ENCODE data around the gene ESCO1. TPM values are rescaled to one million over a fixed set of nuclear protein-coding genes. Genes with fewer than 3 reads are reported as not detected.
"Not testable (repeated sequence)": the region's sequence is repeated elsewhere in the genome, so short reads cannot be mapped to it uniquely, and the experiment has no call there.

ESCO1 gene, protein sequence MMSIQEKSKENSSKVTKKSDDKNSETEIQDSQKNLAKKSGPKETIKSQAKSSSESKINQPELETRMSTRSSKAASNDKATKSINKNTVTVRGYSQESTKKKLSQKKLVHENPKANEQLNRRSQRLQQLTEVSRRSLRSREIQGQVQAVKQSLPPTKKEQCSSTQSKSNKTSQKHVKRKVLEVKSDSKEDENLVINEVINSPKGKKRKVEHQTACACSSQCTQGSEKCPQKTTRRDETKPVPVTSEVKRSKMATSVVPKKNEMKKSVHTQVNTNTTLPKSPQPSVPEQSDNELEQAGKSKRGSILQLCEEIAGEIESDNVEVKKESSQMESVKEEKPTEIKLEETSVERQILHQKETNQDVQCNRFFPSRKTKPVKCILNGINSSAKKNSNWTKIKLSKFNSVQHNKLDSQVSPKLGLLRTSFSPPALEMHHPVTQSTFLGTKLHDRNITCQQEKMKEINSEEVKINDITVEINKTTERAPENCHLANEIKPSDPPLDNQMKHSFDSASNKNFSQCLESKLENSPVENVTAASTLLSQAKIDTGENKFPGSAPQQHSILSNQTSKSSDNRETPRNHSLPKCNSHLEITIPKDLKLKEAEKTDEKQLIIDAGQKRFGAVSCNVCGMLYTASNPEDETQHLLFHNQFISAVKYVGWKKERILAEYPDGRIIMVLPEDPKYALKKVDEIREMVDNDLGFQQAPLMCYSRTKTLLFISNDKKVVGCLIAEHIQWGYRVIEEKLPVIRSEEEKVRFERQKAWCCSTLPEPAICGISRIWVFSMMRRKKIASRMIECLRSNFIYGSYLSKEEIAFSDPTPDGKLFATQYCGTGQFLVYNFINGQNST
- 22.1 and 25.3 TPM in 2 replicates for total RNA-seq (2014; rRNA removed; shearing (Covaris generic))
- total RNA-seq (2022), result 37.7 and 41.0 TPM in 2 replicates
- Bru-seq, nascent RNA, result percentile 89 among the genes with signal in this experiment
- percentile 90 among the genes with signal in this experiment for BruChase-seq, experiment 1, labeled RNA remaining after a 6-hour chase
- BruChase-seq, experiment 2, labeled RNA remaining after a 2-hour chase, result percentile 90 among the genes with signal in this experiment
- long read RNA-seq, full-length matches to known transcripts, result 43 of 79 reads
- long read RNA-seq, partial matches to known transcripts, result 7 of 79 reads
- long read RNA-seq, other reads (novel, unspliced or antisense), result 29 of 79 reads

DNA sequence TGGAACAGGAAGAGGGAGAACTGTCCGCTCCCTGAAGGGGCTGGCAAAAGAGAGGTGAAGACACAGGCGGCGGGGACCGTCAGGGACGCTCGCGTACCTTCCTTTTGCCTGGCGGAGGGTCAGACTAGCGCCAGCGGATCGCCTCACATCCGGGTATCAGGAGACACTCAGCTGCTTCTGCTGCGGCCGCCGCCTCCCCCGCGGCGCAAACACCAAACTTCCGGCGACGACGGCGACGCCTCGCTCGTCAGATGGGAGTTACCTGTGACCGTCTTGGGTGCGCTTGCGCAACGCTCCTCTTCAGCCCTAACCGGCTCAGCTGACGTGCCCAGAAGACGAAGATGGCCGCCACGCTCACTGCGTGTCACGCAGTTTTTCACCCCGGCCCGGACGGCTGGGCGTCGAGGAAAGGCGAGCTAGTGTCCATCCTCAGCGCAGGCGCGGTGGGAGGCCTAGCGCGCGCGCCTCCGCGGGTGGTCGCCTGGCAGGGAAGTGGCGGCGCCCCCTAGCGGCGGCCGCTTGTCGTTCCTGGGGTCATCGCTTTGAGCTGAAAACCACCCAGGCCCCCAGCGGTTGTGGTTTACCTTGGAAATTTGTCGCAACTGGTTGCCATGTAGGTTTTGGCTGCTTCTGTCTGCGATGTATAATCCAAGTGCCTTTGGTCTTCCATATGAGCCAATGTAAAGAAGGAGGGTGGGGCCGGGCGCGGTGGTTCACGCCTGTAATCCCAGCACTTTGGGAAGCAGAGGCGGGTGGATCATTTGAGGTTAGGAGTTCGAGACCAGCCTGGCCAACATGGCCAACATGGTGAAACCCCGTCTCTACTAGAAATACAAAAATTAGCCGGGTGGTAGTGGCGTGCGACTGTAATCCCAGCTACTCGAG is at the start of gene ESCO1:
ESCO1 (minus strand) TSS at position 179 of the 885 bp plus-strand sequence. CDS start 25,861 bp downstream, outside the sequence.
- BruUV-seq (replicated peaks), result TSS peak; percentile 70
- ChIA-PET POLR2A (interaction anchor here (0.7 to 3.1 kb wide), 10 partner anchors 8 to 138 kb away, joined by 3 to 49 read pairs (median 4); partner anchors contain the start of genes ABHD3 and SNRPD1), CTCF (ENCODE audit: unreplicated experiment) (interaction anchor here (0.6 to 2.2 kb wide), 6 partner anchors 9 to 141 kb away, joined by 3 to 17 read pairs (median 5); partner anchors contain the start of gene SNRPD1)
- H3K4me1 ChIP-seq (ENCODE audit: insufficient read depth, low read length, poor library complexity, severe bottlenecking), result peaks cover 34% of the 10 kb centered on the region
- TF ChIP-seq, protein P1, sequence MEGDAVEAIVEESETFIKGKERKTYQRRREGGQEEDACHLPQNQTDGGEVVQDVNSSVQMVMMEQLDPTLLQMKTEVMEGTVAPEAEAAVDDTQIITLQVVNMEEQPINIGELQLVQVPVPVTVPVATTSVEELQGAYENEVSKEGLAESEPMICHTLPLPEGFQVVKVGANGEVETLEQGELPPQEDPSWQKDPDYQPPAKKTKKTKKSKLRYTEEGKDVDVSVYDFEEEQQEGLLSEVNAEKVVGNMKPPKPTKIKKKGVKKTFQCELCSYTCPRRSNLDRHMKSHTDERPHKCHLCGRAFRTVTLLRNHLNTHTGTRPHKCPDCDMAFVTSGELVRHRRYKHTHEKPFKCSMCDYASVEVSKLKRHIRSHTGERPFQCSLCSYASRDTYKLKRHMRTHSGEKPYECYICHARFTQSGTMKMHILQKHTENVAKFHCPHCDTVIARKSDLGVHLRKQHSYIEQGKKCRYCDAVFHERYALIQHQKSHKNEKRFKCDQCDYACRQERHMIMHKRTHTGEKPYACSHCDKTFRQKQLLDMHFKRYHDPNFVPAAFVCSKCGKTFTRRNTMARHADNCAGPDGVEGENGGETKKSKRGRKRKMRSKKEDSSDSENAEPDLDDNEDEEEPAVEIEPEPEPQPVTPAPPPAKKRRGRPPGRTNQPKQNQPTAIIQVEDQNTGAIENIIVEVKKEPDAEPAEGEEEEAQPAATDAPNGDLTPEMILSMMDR (conservative IDR thresholded peaks at IDR 0.05; ENCODE audit: low read length), result peak; percentile 75
- no peak for TF ChIP-seq EZH2phosphoT487 (IDR thresholded peaks at IDR 0.05; ENCODE audit: borderline replicate concordance, low read depth, low read length)
- peak; percentile 98 for DNase-seq (ENCODE audit: low spot score)
- peak within 1 kb of the TSS; percentile 81 for H3K4me2 ChIP-seq (ENCODE audit: low read length)
- H3K4me3 ChIP-seq (ENCODE audit: low read depth, low read length, poor library complexity, severe bottlenecking), result peak within 1 kb of the TSS; percentile 87
- peak within 1 kb of the TSS; percentile 45; the same call in 1 of the 2 replicates for H2AFZ ChIP-seq (ENCODE audit: low read length)
- H3K9me2 ChIP-seq (ENCODE audit: insufficient read depth, low read length), result no peaks in the 10 kb centered on the region
- peaks cover 10% of the 10 kb centered on the region; the same call in 1 of the 2 replicates for H4K20me1 ChIP-seq (ENCODE audit: insufficient read depth, low read length)
- H3K27ac ChIP-seq (ENCODE audit: low read depth, low read length, poor library complexity, severe bottlenecking), result peak within 1 kb of the TSS; percentile 92
- H3K79me2 ChIP-seq (ENCODE audit: insufficient read depth, low read depth, low read length), result peaks cover 41% of the 10 kb centered on the region
- intact Hi-C loops (cut with micrococcal nuclease; ENCODE audit: unreplicated experiment), result loop anchor here (1.0 to 10.0 kb wide), 4 partner anchors 12 to 486 kb away; partner anchors contain the start of genes ABHD3, MIB1, ROCK1 and SNRPD1
- H3K36me3 ChIP-seq (ENCODE audit: insufficient read depth, low read length), result peaks cover 12% of the 10 kb centered on the region
- H3K9me3 ChIP-seq (ENCODE audit: low read length), result no peaks in the 10 kb centered on the region

DNA sequence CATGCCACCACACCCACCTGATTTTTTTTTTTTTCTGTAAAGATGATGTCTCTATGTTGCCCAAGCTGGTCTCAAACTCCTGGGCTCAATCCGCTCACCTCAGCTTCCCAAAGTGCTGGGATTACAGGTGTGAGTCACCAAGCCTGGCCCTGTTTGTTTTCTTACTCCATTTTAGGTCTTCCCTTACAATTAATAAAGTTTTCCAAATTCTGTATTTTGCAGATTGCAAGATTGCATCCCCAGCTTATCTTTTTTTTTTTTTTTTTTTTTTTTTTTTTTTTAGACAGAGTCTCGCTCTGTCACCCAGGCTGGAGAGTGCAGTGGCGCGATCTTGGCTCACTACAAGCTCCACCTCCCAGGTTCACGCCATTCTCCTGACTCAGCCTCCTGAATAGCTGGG is 39.9 kb upstream of the ESCO1 start:
- H3K9me3 ChIP-seq (ENCODE audit: low read length); BruUV-seq (replicated peaks); H2AFZ ChIP-seq (ENCODE audit: low read length); H3K4me1 ChIP-seq (ENCODE audit: insufficient read depth, low read length, poor library complexity, severe bottlenecking); H3K79me2 ChIP-seq (ENCODE audit: insufficient read depth, low read depth, low read length); intact Hi-C loops (cut with micrococcal nuclease; ENCODE audit: unreplicated experiment); H3K27ac ChIP-seq (ENCODE audit: low read depth, low read length, poor library complexity, severe bottlenecking); H4K20me1 ChIP-seq (ENCODE audit: insufficient read depth, low read length); H3K4me2 ChIP-seq (ENCODE audit: low read length); H3K4me3 ChIP-seq (ENCODE audit: low read depth, low read length, poor library complexity, severe bottlenecking); CTCF ChIA-PET (ENCODE audit: unreplicated experiment); H3K9me2 ChIP-seq (ENCODE audit: insufficient read depth, low read length); DNase-seq (ENCODE audit: low spot score): not testable (repeated sequence)
- peaks cover 33% of the 10 kb centered on the region for H3K36me3 ChIP-seq (ENCODE audit: insufficient read depth, low read length)
- POLR2A ChIA-PET, result interaction anchor here (0.6 to 0.7 kb wide), 3 partner anchors 9 to 226 kb away, joined by 3 to 7 read pairs (median 7); no protein-coding TSS in a partner anchor
